IMR-90 (cell line): ENCODE measurements around the gene AREL1. TPM values are rescaled to one million over a fixed set of nuclear protein-coding genes. Genes with fewer than 3 reads are reported as not detected.

ENCODE experiments used
- ATAC-seq: fragments of 200-7000 bp; cut with Tn5 transposase; 2 replicates; pipeline ENCODE4 v1.9.1; 2020; ENCODE audit warnings: low read depth, mild to moderate bottlenecking, moderate library complexity
- BruUV-seq: library from RNA; stranded (reverse); fragments of 400-500 nt; replicated peaks from 2 replicates; lab custom pipeline; 2021; lab: Mats Ljungman, UMichigan
- CTCF ChIA-PET: fragments of 300-600 bp; formaldehyde crosslinking; extraction: SDS; loops from one replicate; lab custom pipeline; 2021; ENCODE audit warnings: antibody characterized with exemption; lab: Yijun Ruan, JAX
- POLR2A ChIA-PET: fragments of 300-600 bp; sonication (Branson Sonifier 250); formaldehyde crosslinking; loops from one replicate; lab custom pipeline; 2022; ENCODE audit warnings: antibody characterized with exemption; ENCODE audit not compliant: unreplicated experiment; lab: Charles Lee
- DNase-seq: peaks from one replicate; pipeline ENCODE4 v3.0.0; 2013
- H2AFZ ChIP-seq: replicated peaks from 2 replicates; pipeline ENCODE3; 2013; ENCODE audit warnings: low read length, mild to moderate bottlenecking; ENCODE audit not compliant: poor library complexity
- H2AK5ac ChIP-seq: 2 replicates; pipeline ENCODE4 v1.6.1; 2013; ENCODE audit warnings: low read depth, low read length, inconsistent platforms
- H2AK9ac ChIP-seq: replicated peaks from 2 replicates; pipeline ENCODE3; 2013; ENCODE audit warnings: mild to moderate bottlenecking, low read depth, low read length, moderate library complexity; ENCODE audit not compliant: poor library complexity
- H2BK120ac ChIP-seq: 2 replicates; pipeline ENCODE4 v1.6.1; 2013; ENCODE audit warnings: low read depth, low read length, inconsistent platforms
- H2BK15ac ChIP-seq: 3 replicates; pipeline ENCODE4 v1.6.1; 2013; ENCODE audit warnings: low read depth, low read length, inconsistent platforms
- H2BK20ac ChIP-seq: 2 replicates; pipeline ENCODE4 v1.6.1; 2013; ENCODE audit warnings: low read depth, mild to moderate bottlenecking, inconsistent platforms, low read length, moderate library complexity
- H2BK5ac ChIP-seq: 2 replicates; pipeline ENCODE4 v1.6.1; 2013; ENCODE audit warnings: mild to moderate bottlenecking, low read depth, low read length, inconsistent platforms; ENCODE audit not compliant: poor library complexity, severe bottlenecking
- H3K14ac ChIP-seq: replicated peaks from 2 replicates; pipeline ENCODE4 v1.6.1; 2013; ENCODE audit warnings: low read depth, low read length, inconsistent platforms
- H3K18ac ChIP-seq: 2 replicates; pipeline ENCODE4 v1.6.1; 2013; ENCODE audit warnings: low read depth, low read length, control low read depth
- H3K23ac ChIP-seq: 2 replicates; pipeline ENCODE4 v1.6.1; 2013; ENCODE audit warnings: low read depth, low read length, inconsistent platforms
- H3K27ac ChIP-seq: 2 replicates; pipeline ENCODE4 v1.5.1; 2013; ENCODE audit warnings: mild to moderate bottlenecking, control low read depth, low read length; ENCODE audit not compliant: insufficient read depth
- H3K27me3 ChIP-seq: 2 replicates; pipeline ENCODE4 v1.6.1; 2013; ENCODE audit warnings: low read length; ENCODE audit not compliant: control insufficient read depth, insufficient read depth
- H3K36me3 ChIP-seq: 2 replicates; pipeline ENCODE4 v1.6.1; 2013; ENCODE audit warnings: low read length, mixed read lengths; ENCODE audit not compliant: control insufficient read depth, insufficient read depth
- H3K4ac ChIP-seq: 2 replicates; pipeline ENCODE4 v1.6.1; 2013; ENCODE audit warnings: low read depth, low read length, inconsistent platforms
- H3K4me1 ChIP-seq: 2 replicates; pipeline ENCODE4 v1.6.1; 2013; ENCODE audit warnings: low read length, mixed read lengths; ENCODE audit not compliant: control insufficient read depth, insufficient read depth
- H3K4me2 ChIP-seq: 2 replicates; pipeline ENCODE4 v1.6.1; 2013; ENCODE audit warnings: low read depth, mild to moderate bottlenecking, control low read depth, low read length, moderate library complexity
- H3K4me3 ChIP-seq: 2 replicates; pipeline ENCODE4 v1.5.1; 2013; ENCODE audit warnings: low read depth, mild to moderate bottlenecking, control low read depth, low read length, moderate library complexity; ENCODE audit not compliant: insufficient read depth
- H3K56ac ChIP-seq: 2 replicates; pipeline ENCODE4 v1.6.1; 2013; ENCODE audit warnings: low read length, inconsistent platforms; ENCODE audit not compliant: insufficient read depth; ENCODE audit errors: extremely low read depth
- H3K79me1 ChIP-seq, 2 experiments: 2 replicates each; pipeline ENCODE4 v1.6.1; 2013; ENCODE audit warnings: low read length in 2 of 2, inconsistent platforms in 1 of 2, low read depth in 1 of 2
- H3K9ac ChIP-seq: 2 replicates; pipeline ENCODE4 v1.6.1; 2013; ENCODE audit warnings: low read depth, low read length, control low read depth
- H3K9me1 ChIP-seq: 2 replicates; pipeline ENCODE4 v1.6.1; 2013; ENCODE audit warnings: low read length, inconsistent platforms; ENCODE audit not compliant: insufficient read depth
- H3K9me3 ChIP-seq: 2 replicates; pipeline ENCODE4 v1.6.1; 2013; ENCODE audit warnings: low read length; ENCODE audit not compliant: control insufficient read depth, insufficient read depth
- H4K20me1 ChIP-seq: 2 replicates; pipeline ENCODE4 v1.6.1; 2013; ENCODE audit warnings: low read length, inconsistent platforms; ENCODE audit not compliant: insufficient read depth
- H4K5ac ChIP-seq: 2 replicates; pipeline ENCODE4 v1.6.1; 2013; ENCODE audit warnings: mild to moderate bottlenecking, low read depth, low read length, control low read depth
- H4K8ac ChIP-seq, 2 experiments: 2 replicates each; pipeline ENCODE4 v1.6.1; 2013; ENCODE audit warnings: low read depth in 2 of 2, low read length in 2 of 2, control low read depth in 1 of 2, inconsistent platforms in 1 of 2
- H4K91ac ChIP-seq: 2 replicates; pipeline ENCODE4 v1.6.1; 2013; ENCODE audit warnings: low read depth, low read length, inconsistent platforms; ENCODE audit not compliant: insufficient read depth
- BHLHE40 ChIP-seq: fragments of 150-350 bp; IDR thresholded peaks from 2 replicates; pipeline ENCODE4 v1.6.1; 2016; ENCODE audit warnings: mild to moderate bottlenecking, low read depth, low read length
- CEBPB ChIP-seq: IDR thresholded peaks from 2 replicates; pipeline ENCODE4 v1.6.1; 2012; ENCODE audit warnings: low read depth, low read length, improper control_type of control experiment
- ELK1 ChIP-seq: fragments of 150-350 bp; IDR thresholded peaks from 2 replicates; pipeline ENCODE4 v1.6.1; 2016; ENCODE audit warnings: low read depth, mild to moderate bottlenecking, low read length, moderate library complexity, borderline replicate concordance
- FOS ChIP-seq: fragments of 150-350 bp; IDR thresholded peaks from 2 replicates; pipeline ENCODE4 v1.6.1; 2016; ENCODE audit warnings: low read depth, low read length
- MAZ ChIP-seq: IDR thresholded peaks from 2 replicates; pipeline ENCODE4 v1.6.1; 2012; ENCODE audit warnings: low read depth, mild to moderate bottlenecking, low read length, improper control_type of control experiment, moderate library complexity, borderline replicate concordance
- NFE2L2 ChIP-seq: fragments of 150-350 bp; IDR thresholded peaks from 2 replicates; pipeline ENCODE4 v1.6.1; 2016; ENCODE audit warnings: low read depth, mild to moderate bottlenecking, low read length
- POLR2A ChIP-seq: IDR thresholded peaks from 2 replicates; pipeline ENCODE4 v1.6.1; 2012; ENCODE audit warnings: mild to moderate bottlenecking, low read depth, low read length
- RAD21 ChIP-seq: IDR thresholded peaks from 2 replicates; pipeline ENCODE4 v1.6.1; 2012; ENCODE audit warnings: low read length, improper control_type of control experiment
- RCOR1 ChIP-seq: IDR thresholded peaks from 2 replicates; pipeline ENCODE4 v1.6.1; 2012; ENCODE audit warnings: mild to moderate bottlenecking, low read length, improper control_type of control experiment; ENCODE audit not compliant: insufficient replicate concordance
- WGBS, 2 experiments: methylation state at CpG; one replicate each; pipeline versions ENCODE4 v1.1.5 to v1.1.7; 2013; ENCODE audit warnings: missing lambda C conversion rate in 2 of 2; ENCODE audit not compliant: insufficient read length in 1 of 2; ENCODE audit errors: extremely low coverage in 2 of 2; 5-methylcytosine and 5-hydroxymethylcytosine counted together
- dilution Hi-C: fragments of 300-500 bp; cut with HindIII; formaldehyde crosslinking; loops from one replicate; pipeline ENCODE4 v1.14.3; 2018; ENCODE audit warnings: low sequenced_read_pairs; ENCODE audit not compliant: unreplicated experiment
- in situ Hi-C: fragments of 300-500 bp; cut with MboI; formaldehyde crosslinking; loops from 3 replicates; pipeline ENCODE4 v1.14.3; 2019; ENCODE audit warnings: low sequenced_read_pairs, inconsistent platforms, mixed read lengths
- intact Hi-C: fragments of 100-400 bp; cut with micrococcal nuclease; formaldehyde crosslinking; loops from 2 replicates; pipeline ENCODE4 v1.10.0; 2022
- polyA plus RNA-seq, 3 experiments: library from polyadenylated mRNA; depleted of rRNA; stranded (reverse); fragments of >200 nt; gene quantifications; 2 replicates each; pipeline ENCODE4 v1.2.3, GENCODE V29; 2012; ENCODE audit warnings: low replicate concordance in 1 of 3
- total RNA-seq: library from RNA; depleted of rRNA; stranded (reverse); fragments of >200 nt; gene quantifications from 2 replicates; pipeline ENCODE4 v1.2.3, GENCODE V29; 2012

AREL1 gene
- total and polyA plus RNA-seq, 2 of the 4 experiments (the other 2 are of a cell fraction): 30.0 to 39.3 TPM

- in situ Hi-C loops: no loop called here
- Histone ChIP-seq H3K4me3 (no peak overlapping the region), H3K9me3 (no peaks in the 10 kb centered on the region), H2BK120ac (peak overlapping the region; percentile 93), H2AFZ (peak overlapping the region; percentile 47), H2BK5ac (peak overlapping the region; percentile 96), H2BK15ac (peak overlapping the region; percentile 95), H2AK9ac (peak overlapping the region; percentile 21), H2BK20ac (peak overlapping the region; percentile 83), H3K18ac (peak overlapping the region; percentile 77), H3K9ac (0 out of 2 replicates have a peak overlapping the region, but pooled peaks have one; percentile 7), H3K9me1 (peaks cover 59% of the 10 kb centered on the region), H3K27ac (peak overlapping the region; percentile 93), H4K8ac (peak overlapping the region; percentile 77 to 91), H4K20me1 (no peaks in the 10 kb centered on the region), H2AK5ac (peak overlapping the region; percentile 77), H3K79me1 (peaks cover 0 to 34% of the 10 kb centered on the region in 2 experiments; a peak in 2 of 4 replicates), H3K36me3 (no peaks in the 10 kb centered on the region), H3K14ac (peak overlapping the region; percentile 73), H4K91ac (peak overlapping the region; percentile 95), H4K5ac (peak overlapping the region; percentile 77), H3K23ac (peak overlapping the region; percentile 87), H3K4me1 (peaks cover 44% of the 10 kb centered on the region), H3K4me2 (0 out of 2 replicates have a peak overlapping the region, but pooled peaks have one; percentile 3), H3K56ac (peak overlapping the region; percentile 91), H3K4ac (peak overlapping the region; percentile 94), H3K27me3 (no peaks in the 10 kb centered on the region)
- intact Hi-C loops: no loop called here
- no CpG with 5 or more reads among the region's 2 CpGs for WGBS, 2 experiments
- TF ChIP-seq POLR2A: no peak; the same call in 1 of the 2 replicates
- TF ChIP-seq FOS: peak; percentile 88
- no peak for TF ChIP-seq MAZ
- no peak for TF ChIP-seq NFE2L2
- TF ChIP-seq BHLHE40: 0 out of 2 replicates have a peak, but pooled peaks have one; percentile 19
- peak; percentile 29; the same call in 1 of the 2 replicates for TF ChIP-seq RAD21
- peak; percentile 74 for TF ChIP-seq CEBPB
- peak; percentile 37 for TF ChIP-seq RCOR1
- TF ChIP-seq ELK1: no peak
- ChIA-PET CTCF (interaction anchor here (0.5 kb wide), 1 partner anchor 38 kb away, joined by 3 read pairs; no protein-coding TSS in a partner anchor), POLR2A (no interaction called here)
- dilution Hi-C loops: no loop called here
- BruUV-seq: no TSS peak
- DNase-seq (peak; percentile 95), ATAC-seq (peak; percentile 10; the same call in 1 of the 2 replicates)
Measured at GRCh38 chr14:74620497-74620921, 92.4 kb downstream of the AREL1 start.
